ENCODE measurements around the gene NFE2L1. TPM values are rescaled to one million over a fixed set of nuclear protein-coding genes. Genes with fewer than 3 reads are reported as not detected.

NFE2L1 gene
- total RNA-seq, 6 experiments from 2014 or later: 63.1 to 156 (median 117) TPM

GRCh38 chr17:48062273-48062672 is 14.1 kb downstream of the NFE2L1 start:
- no peaks in the 10 kb centered on the region for H3K27me3 ChIP-seq
- TF ChIP-seq POLR2A (IDR thresholded peaks at IDR 0.05): no peak
- TF ChIP-seq CTCF (IDR thresholded peaks at IDR 0.05): no peak
- WGBS (ENCODE audit: insufficient coverage, low coverage, low lambda C conversion rate, missing lambda C conversion rate): 88% methylated on average over 2 of the region's 7 CpGs
- intact Hi-C loops (cut with DNase I): no loop called here
- no peak overlapping the region for H3K4me3 ChIP-seq
- DNase-seq (no peak), ATAC-seq (no peak)
- H3K4me1 ChIP-seq: peaks cover 0 to 53% (median 18%) of the 10 kb centered on the region in 4 donors
- peaks cover 10 to 56% (median 32%) of the 10 kb centered on the region in 4 donors for H3K36me3 ChIP-seq
- no peak overlapping the region for H3K27ac ChIP-seq
- H3K9me3 ChIP-seq: no peaks in the 10 kb centered on the region

DNA sequence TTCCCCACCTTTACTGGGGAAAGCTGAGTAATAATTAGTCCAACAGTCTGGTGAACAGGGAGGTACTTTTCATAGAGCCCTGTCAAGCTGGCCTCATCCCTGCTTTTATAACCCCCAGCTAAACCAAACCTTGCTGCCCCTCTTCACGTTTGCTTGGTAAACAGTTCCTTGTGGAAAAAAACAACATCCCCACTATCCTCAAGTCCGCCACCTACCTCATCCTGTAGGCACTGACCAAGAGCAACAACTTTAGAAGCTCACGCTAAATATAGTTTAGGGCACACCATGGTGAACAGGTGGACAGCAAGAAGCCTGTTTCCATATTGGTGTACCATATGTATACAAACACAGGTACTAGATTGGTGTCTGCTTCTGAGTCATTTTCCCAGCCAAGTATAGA is 16.5 kb downstream of the NFE2L1 start:
- Histone ChIP-seq H3K4me1 (peaks cover 0 to 67% (median 26%) of the 10 kb centered on the region in 4 donors), H3K4me3 (no peak overlapping the region), H3K27me3 (no peaks in the 10 kb centered on the region), H3K27ac (peak overlapping the region in 2 of 3 donors; percentile 58 to 85), H3K36me3 (peaks cover 7 to 32% (median 16%) of the 10 kb centered on the region in 4 donors), H3K9me3 (no peaks in the 10 kb centered on the region)
- no peak for DNase-seq
- TF ChIP-seq POLR2A (IDR thresholded peaks at IDR 0.05) (no peak), CTCF (IDR thresholded peaks at IDR 0.05) (no peak)
- WGBS (ENCODE audit: insufficient coverage, low coverage, low lambda C conversion rate, missing lambda C conversion rate): 59% methylated on average over 2 of the region's 3 CpGs
- no peak for ATAC-seq
- intact Hi-C loops (cut with DNase I): no loop called here

DNA sequence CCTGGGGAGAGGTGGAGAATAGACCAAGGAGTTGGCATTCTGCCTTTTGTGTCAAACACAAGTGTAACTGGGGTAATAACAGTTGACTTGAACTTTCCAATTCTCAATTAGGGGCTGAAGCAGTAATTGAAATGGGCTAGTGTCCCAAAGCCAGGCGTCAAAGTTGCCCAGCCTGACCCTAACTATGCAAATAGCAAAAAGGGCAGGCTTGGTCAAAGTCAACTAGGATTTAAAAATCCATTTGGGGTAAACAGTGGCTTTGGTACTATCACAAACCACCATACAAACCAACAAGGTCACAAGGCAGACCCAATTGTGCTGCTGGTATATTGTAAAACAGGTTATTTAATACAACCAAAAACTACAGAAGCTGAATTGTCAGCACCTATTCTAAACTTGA is 18.0 kb downstream of the NFE2L1 start:
- Histone ChIP-seq H3K4me1 (peaks cover 0 to 67% (median 31%) of the 10 kb centered on the region in 4 donors), H3K9me3 (no peaks in the 10 kb centered on the region), H3K36me3 (peaks cover 7 to 25% (median 10%) of the 10 kb centered on the region in 4 donors), H3K4me3 (peak overlapping the region in 2 of 3 donors; percentile 0 to 3), H3K27me3 (no peaks in the 10 kb centered on the region), H3K27ac (peak overlapping the region; percentile 55 to 85 (median 75))
- TF ChIP-seq CTCF (IDR thresholded peaks at IDR 0.05): no peak
- no peak for TF ChIP-seq POLR2A (IDR thresholded peaks at IDR 0.05)
- 29% methylated on average over 1 of the region's 1 CpG for WGBS (ENCODE audit: insufficient coverage, low coverage, low lambda C conversion rate, missing lambda C conversion rate)
- DNase-seq (peak in 1 of 3 donors; percentile 63), ATAC-seq (peak; percentile 60 to 77 (median 69))
- intact Hi-C loops (cut with DNase I): no loop called here

DNA sequence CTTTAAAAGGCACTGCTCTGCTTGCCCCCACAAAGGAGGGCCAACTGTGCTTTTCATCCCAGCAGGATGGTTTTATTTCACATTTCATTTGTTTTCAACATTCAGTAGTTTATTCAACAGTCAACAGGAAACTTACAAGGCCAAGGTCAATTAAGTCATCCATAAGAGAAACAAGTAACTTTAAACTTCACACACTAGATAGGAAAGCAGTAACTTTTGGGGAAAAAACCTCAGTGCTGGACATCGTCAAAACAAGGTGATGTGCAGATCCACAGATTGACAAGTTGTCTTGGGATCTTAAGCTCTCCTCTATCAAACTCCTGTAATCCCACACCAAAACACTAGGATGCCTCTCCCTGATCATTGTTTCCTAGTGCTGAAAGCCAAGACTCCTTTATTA is 18.5 kb downstream of the NFE2L1 start:
- Histone ChIP-seq H3K27me3 (no peaks in the 10 kb centered on the region), H3K27ac (peak overlapping the region; percentile 36 to 85 (median 75)), H3K4me3 (no peak overlapping the region), H3K36me3 (peaks cover 5 to 21% (median 10%) of the 10 kb centered on the region in 4 donors), H3K4me1 (peaks cover 0 to 67% (median 31%) of the 10 kb centered on the region in 4 donors), H3K9me3 (no peaks in the 10 kb centered on the region)
- intact Hi-C loops (cut with DNase I): no loop called here
- TF ChIP-seq POLR2A (IDR thresholded peaks at IDR 0.05) (no peak), CTCF (IDR thresholded peaks at IDR 0.05) (no peak)
- WGBS (ENCODE audit: insufficient coverage, low coverage, low lambda C conversion rate, missing lambda C conversion rate): 45% methylated on average over 1 of the region's 1 CpG
- no peak for DNase-seq
- no peak for ATAC-seq

All from right lobe of liver (tissue), 6 donors.